Frontal cortex (tissue), 4 donors: ENCODE results near the gene FAM117B. TPM values are rescaled to one million over a fixed set of nuclear protein-coding genes. Genes with fewer than 3 reads are reported as not detected.
"Not testable (repeated sequence)": the region's sequence is repeated elsewhere in the genome, so short reads cannot be mapped to it uniquely, and the experiment has no call there.

Experiments used
- DNase-seq, 2 donors: peaks; one replicate each; pipeline ENCODE4 v3.0.0; 2012; ENCODE audit warnings: low spot score in 2 of 2
- FAIRE-seq: peaks from 2 replicates; lab custom pipeline; 2012; peaks lifted over from hg19 to GRCh38; lab: Jason Lieb, UNC
- total RNA-seq: library from RNA; depleted of rRNA; stranded (reverse); fragments of >200 nt; gene quantifications from one replicate; pipeline ENCODE4 v1.2.3, GENCODE V29; 2014
- donor health status: control.
- donor health status: control.
- donor health status: control.

Gene FAM117B
- total RNA-seq, 1 donor from 2014 or later: 45.7 TPM

DNA sequence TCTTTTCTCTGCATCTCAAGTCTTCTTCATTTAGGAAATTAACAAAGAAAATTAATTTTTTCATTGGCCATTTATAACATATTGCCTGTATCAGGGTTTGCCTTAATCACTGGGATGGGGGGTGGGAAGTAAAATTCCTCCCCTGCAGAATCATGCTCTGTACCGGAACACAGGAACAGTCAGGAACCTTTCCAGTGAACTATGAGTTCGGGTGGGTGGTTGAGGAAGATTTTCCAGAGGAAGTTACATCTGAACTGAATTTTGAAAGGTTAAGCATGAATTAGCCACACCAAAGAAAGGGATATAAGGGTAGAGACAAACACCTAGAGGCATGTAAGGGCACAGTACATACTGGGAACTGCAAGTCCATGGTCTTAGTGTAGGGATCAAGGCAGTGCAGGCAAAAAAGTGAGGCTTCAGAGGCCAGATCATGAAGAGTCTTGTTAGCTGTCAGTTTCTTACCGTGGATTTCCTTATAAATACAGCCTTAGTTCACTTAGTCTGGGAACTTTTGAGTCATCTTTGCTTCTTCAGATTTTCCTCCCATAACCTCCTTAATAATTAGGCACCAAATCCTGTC, 55.6 kb downstream of the FAM117B start:
- no peak for FAIRE-seq
- DNase-seq: no peak

GRCh38 chr2:202693503-202693902, 58.7 kb downstream of the FAM117B start:
- DNase-seq: no peak
- FAIRE-seq: no peak

- FAIRE-seq: no peak
Measured at GRCh38 chr2:202695166-202695565, 60.4 kb downstream of the FAM117B start.

GRCh38 chr2:202700075-202700901, 65.5 kb downstream of the FAM117B start:
- DNase-seq (no peak), FAIRE-seq (no peak)

More at GRCh38 chr2:202695166-202695565, 60.4 kb downstream of the FAM117B start:
- DNase-seq: no peak

- FAIRE-seq (no peak), DNase-seq (no peak)
Measured at GRCh38 chr2:202703091-202703490, 68.3 kb downstream of the FAM117B start.

GRCh38 chr2:202704248-202704647, 69.5 kb downstream of the FAM117B start:
- no peak for FAIRE-seq
- no peak for DNase-seq

- DNase-seq (no peak), FAIRE-seq (no peak)
Measured at GRCh38 chr2:202705446-202706020, 70.8 kb downstream of the FAM117B start.

- not testable (repeated sequence) for FAIRE-seq, DNase-seq
Measured at GRCh38 chr2:202714971-202715935, 80.5 kb downstream of the FAM117B start.

DNA sequence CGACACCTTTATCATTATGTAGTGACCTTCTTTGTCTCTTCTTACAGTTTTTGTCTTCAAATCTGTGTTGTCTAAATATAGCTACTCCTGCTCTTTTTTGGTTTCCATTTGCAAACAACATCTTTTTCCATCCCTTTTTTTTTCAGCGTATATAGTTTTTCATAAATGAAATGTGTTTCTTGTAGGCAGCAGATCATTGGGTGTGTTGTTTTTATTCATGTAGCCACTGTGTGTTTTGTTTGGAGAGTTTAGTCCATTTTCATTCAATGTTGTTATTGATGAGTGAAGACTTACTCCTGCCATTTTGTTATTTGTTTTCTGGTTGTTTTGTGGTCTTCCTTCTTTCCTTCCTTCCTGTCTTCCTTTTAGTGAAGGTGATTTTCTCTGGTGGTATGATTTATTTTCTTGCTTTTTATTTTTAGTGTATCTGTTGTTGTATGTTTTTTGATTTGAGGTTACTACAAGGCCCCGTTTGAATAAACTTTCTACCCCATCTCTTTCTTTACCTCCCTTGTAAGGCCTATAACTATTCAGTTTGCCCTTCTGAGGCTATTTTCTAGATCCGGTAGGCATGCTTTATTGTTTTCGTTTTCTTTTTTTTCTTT, 81.4 kb downstream of the FAM117B start:
- no peak for FAIRE-seq
- no peak for DNase-seq

DNA sequence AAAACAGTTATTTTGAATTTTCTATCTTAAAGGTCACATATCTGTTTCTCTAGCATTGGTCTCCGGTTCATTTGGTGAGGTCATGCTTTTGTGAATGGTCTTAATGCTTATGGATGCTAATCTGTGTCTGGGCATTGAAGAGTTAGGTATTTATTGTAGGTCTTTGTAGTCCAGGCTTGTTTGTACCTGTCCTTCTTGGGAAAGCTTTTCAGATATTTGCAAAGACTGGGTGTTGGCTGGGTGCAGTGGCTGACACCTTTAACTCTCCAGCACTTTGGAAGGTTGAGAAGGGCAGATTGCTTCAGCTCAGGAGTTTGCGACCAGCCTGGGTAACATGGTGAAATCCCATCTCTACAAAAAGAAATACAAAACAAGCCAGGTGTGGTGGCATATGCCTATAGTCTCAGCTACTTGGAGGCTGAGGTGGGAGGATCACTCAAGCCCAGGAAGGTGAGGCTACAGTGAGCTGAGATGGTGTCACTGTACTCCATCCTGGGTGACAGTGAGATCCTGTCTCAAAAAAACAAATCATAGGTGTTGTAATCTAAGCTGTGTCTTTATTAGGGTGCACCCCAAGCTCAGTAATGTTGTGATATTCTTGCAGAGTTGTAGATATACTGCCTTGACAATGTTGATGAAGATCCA, 82.3 kb downstream of the FAM117B start:
- DNase-seq (no peak), FAIRE-seq (no peak)

GRCh38 chr2:202717598-202718310, 83.0 kb downstream of the FAM117B start:
- DNase-seq: no peak
- FAIRE-seq: no peak

- FAIRE-seq: no peak
- DNase-seq: no peak
Measured at GRCh38 chr2:202718614-202719013, 83.8 kb downstream of the FAM117B start.

GRCh38 chr2:202720226-202720625, 85.5 kb downstream of the FAM117B start:
- no peak for FAIRE-seq
- no peak for DNase-seq

DNA sequence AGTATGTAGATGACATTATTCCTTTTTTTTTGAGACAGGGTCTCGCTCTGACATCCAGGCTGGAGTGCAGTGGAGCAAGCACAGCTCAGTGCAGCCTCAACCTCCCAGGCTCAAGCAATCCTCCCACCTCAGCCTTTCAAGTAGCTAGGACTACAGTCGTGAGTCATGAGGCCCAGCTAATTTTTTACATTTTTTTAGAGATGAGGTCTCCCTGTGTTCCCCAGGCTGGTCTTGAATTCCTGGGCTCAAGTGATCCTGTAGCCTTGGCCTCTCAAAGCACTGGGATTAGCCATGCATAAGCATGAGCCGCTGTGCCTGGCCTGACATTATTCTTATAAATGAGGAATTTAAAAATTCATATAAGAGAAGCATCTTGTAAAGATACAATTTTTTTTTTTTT, 86.9 kb downstream of the FAM117B start:
- no peak for DNase-seq
- no peak for FAIRE-seq

GRCh38 chr2:202723746-202724145, 89.0 kb downstream of the FAM117B start:
- FAIRE-seq (no peak), DNase-seq (no peak)

DNA sequence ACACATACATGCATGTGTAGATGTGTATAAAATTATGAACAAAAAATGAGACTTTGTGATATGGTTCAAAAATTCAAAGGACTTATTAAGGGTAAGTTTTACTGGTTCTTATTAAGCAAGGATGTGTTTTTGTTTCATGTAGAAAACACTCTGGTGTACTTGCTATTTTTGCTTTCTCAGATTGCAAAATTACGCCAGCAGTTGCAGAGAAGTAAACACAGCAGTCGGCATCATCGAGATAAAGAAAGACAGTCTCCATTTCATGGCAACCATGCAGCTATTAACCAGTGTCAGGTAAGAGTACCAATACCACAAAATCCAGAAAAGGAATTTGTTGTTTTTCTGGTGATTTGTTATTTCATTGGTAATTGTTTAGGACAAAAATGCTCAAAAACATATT, 91.3 kb downstream of the FAM117B start:
- no peak for DNase-seq
- FAIRE-seq: no peak

- DNase-seq: no peak
- no peak for FAIRE-seq
Measured at GRCh38 chr2:202736826-202737225, 102.1 kb downstream of the FAM117B start.

DNA sequence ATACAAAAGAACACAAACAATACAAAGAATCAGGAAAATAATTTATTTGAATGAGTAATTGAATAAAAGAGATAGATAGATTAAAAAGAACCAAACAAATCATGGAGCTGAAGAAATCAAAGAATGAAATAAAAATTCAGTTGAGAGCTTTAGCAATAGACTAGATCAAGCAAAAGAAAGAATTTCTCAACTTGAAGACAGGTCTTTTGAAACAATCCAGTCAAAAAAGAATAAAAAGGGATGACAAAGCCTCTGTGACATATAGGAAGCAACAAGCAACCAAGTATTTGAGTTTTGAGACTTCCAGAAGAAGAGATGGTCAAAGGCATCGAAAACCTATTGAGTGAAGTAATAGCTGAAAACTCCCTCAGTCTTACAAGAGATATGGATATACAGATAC, 108.8 kb downstream of the FAM117B start:
- FAIRE-seq: no peak
- DNase-seq: no peak

DNA sequence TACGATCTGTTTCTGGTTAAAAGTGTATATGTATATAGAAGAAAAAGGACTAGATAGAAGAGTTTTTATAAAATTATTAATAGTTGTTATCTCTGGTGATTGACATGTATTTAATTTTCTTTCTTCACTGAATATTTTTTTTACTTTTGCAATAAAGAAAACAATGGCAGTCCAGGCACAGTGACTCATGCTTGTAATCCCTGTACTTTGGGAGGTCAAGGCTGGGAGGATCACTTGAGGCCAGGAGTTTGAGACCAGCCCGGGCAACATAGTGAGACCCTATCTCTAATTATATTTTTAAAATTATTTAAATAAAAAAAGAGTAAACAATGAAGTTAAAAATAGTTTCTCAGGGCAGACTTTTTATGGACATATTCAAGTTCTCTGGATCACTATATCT, 114.7 kb downstream of the FAM117B start:
- FAIRE-seq (no peak), DNase-seq (no peak)
